Sigmoid colon (tissue), 7 donors: ENCODE data around the gene IQSEC3. TPM values are rescaled to one million over a fixed set of nuclear protein-coding genes. Genes with fewer than 3 reads are reported as not detected.

Source experiments
- DNase-seq: peaks from one replicate; pipeline ENCODE4 v3.0.0-alpha.2; 2019
- H3K27ac ChIP-seq, 4 donors: fragments of 200-600 bp; sonication (generic); one replicate each; pipeline ENCODE4 v1.5.1; 2016 to 2019; ENCODE audit warnings: mild to moderate bottlenecking in 1 of 4
- H3K27me3 ChIP-seq, 3 donors: fragments of 200-600 bp; sonication (generic); one replicate each; pipeline ENCODE4 v1.5.1; 2019; ENCODE audit warnings: mild to moderate bottlenecking in 1 of 3
- H3K36me3 ChIP-seq, 4 donors: fragments of 200-600 bp; sonication (generic); one replicate each; pipeline ENCODE4 v1.5.1; 2016 to 2019
- H3K4me1 ChIP-seq, 4 donors: fragments of 200-600 bp; sonication (generic); one replicate each; pipeline ENCODE4 v1.5.1; 2017 to 2019
- H3K4me3 ChIP-seq, 4 donors: fragments of 200-600 bp; sonication (generic); one replicate each; pipeline ENCODE4 v1.5.1; 2017 to 2019; ENCODE audit warnings: mild to moderate bottlenecking in 2 of 4, moderate library complexity in 1 of 4
- H3K9me3 ChIP-seq, 4 donors: fragments of 200-600 bp in 3 of 4; sonication (generic) in 3 of 4; one replicate each; pipeline versions ENCODE4 v1.5.1 to v1.6.1; 2013 to 2019
- EP300 ChIP-seq, 4 donors: sonication (generic); formaldehyde crosslinking; IDR thresholded peaks; one replicate each; pipeline ENCODE4 v1.6.1; 2017; ENCODE audit warnings: antibody characterized with exemption in 4 of 4
- POLR2A ChIP-seq, 2 donors: fragments of 450-650 bp; IDR thresholded peaks; one replicate each; pipeline ENCODE4 v1.6.1; 2016; ENCODE audit warnings: antibody characterized with exemption in 2 of 2, mild to moderate bottlenecking in 2 of 2, moderate library complexity in 2 of 2
- POLR2AphosphoS5 ChIP-seq, 4 donors: sonication (generic); formaldehyde crosslinking; IDR thresholded peaks; one replicate each; pipeline ENCODE4 v1.6.1; 2017; ENCODE audit warnings: antibody characterized with exemption in 4 of 4
- WGBS, 2 donors: extraction: QIAGEN DNeasy Blood & Tissue Kit; methylation state at CpG; one replicate each; pipeline ENCODE4 v1.1.7; 2013; 5-methylcytosine and 5-hydroxymethylcytosine counted together
- intact Hi-C: fragments of 100-400 bp; cut with DNase I; formaldehyde crosslinking; loops from one replicate; pipeline ENCODE4 v1.15.1; 2023
- polyA plus RNA-seq, 3 donors: library from polyadenylated mRNA; stranded (reverse); fragments of 200-250 nt; gene quantifications; one replicate each; pipeline ENCODE4 v1.2.3, GENCODE V29; 2013
- total RNA-seq, 4 donors: library from RNA; depleted of rRNA; stranded (reverse); fragments of >200 nt; gene quantifications; one replicate each; pipeline ENCODE4 v1.1.0, GENCODE V29; 2016
- TF ChIP-seq, protein P1 (sequence below), 4 experiments: fragments of 450-650 bp in 3 of 4; fragments of 200-600 bp in 1 of 4; IDR thresholded peaks; one replicate each; pipeline ENCODE4 v1.5.1; 2016 to 2019; ENCODE audit warnings: antibody characterized with exemption in 4 of 4, mild to moderate bottlenecking in 3 of 4, moderate library complexity in 2 of 4
- donor health status: healthy with polysubstance abuse.
- donor health status: Bipolar disorder and iron deficiency.
- donor health status: healthy.

The IQSEC3 gene
- total and polyA plus RNA-seq, 7 donors = under 0.01 to 2.2 (median 0.54) TPM; not detected in 1

DNA sequence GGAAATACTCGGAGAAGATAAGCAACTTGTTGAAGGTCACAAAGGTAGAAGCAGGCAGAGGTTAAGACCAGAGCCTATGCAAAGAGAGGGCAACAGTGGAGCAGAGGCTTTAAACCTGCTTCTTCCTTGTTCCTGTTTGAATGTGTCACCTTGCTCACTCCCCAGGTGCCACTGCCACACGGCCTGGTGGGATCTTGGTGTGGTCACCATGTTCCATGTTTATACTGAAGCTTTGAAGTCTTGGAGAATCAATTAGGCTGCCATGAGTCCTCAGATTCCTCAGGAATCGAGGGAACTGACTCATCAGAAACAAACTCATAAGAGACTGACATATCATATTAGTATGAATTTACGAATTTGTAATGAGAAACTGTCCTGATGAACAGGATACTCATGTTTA is 46.8 kb downstream of the IQSEC3 start:
- Histone ChIP-seq H3K36me3 (no peaks in the 10 kb centered on the region), H3K9me3 (no peaks in the 10 kb centered on the region), H3K4me1 (no peaks in the 10 kb centered on the region), H3K4me3 (no peak overlapping the region), H3K27ac (no peak overlapping the region), H3K27me3 (peaks cover 0 to 39% (median 4%) of the 10 kb centered on the region in 3 donors)
- intact Hi-C loops = no loop called here
- WGBS, 2 donors = 57 to 76% methylated on average over 4 of the region's 4 CpGs
- TF ChIP-seq, protein P1, sequence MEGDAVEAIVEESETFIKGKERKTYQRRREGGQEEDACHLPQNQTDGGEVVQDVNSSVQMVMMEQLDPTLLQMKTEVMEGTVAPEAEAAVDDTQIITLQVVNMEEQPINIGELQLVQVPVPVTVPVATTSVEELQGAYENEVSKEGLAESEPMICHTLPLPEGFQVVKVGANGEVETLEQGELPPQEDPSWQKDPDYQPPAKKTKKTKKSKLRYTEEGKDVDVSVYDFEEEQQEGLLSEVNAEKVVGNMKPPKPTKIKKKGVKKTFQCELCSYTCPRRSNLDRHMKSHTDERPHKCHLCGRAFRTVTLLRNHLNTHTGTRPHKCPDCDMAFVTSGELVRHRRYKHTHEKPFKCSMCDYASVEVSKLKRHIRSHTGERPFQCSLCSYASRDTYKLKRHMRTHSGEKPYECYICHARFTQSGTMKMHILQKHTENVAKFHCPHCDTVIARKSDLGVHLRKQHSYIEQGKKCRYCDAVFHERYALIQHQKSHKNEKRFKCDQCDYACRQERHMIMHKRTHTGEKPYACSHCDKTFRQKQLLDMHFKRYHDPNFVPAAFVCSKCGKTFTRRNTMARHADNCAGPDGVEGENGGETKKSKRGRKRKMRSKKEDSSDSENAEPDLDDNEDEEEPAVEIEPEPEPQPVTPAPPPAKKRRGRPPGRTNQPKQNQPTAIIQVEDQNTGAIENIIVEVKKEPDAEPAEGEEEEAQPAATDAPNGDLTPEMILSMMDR (IDR thresholded peaks at IDR 0.05) = no peak
- DNase-seq = peak; percentile 5

GRCh38 chr12:114626-115211 is 48.2 kb downstream of the IQSEC3 start:
- no peaks in the 10 kb centered on the region for H3K4me1 ChIP-seq
- H3K27me3 ChIP-seq = peaks cover 0 to 36% (median 4%) of the 10 kb centered on the region in 3 donors
- intact Hi-C loops = no loop called here
- TF ChIP-seq POLR2AphosphoS5 (IDR thresholded peaks at IDR 0.05) (no peak), POLR2A (IDR thresholded peaks at IDR 0.05) (no peak), EP300 (IDR thresholded peaks at IDR 0.05) (no peak)
- TF ChIP-seq, protein P1 (IDR thresholded peaks at IDR 0.05) = no peak
- no peaks in the 10 kb centered on the region for H3K36me3 ChIP-seq
- WGBS, 2 donors = 84 to 87% methylated on average over 4 of the region's 4 CpGs
- H3K4me3 ChIP-seq = no peak overlapping the region
- H3K27ac ChIP-seq = no peak overlapping the region
- no peak for DNase-seq
- no peaks in the 10 kb centered on the region for H3K9me3 ChIP-seq

DNA sequence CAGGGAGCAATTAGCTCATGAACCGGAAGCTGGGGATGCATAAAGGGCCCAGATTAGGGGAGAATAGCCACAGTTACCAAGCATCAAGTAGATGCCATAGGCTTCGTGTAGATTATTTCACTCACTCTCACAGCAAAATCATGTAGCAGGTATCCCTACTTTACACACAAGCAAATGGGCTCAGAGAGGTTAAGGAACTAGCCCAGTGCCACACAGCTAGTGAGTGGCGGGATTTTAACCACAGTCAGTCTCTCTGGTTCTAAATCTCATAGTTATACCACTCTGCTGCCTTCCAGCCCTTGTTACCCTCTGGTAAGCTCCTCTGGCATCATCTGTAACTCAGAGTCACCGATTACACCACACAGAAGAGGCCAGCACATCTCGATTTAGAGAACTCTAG is 49.0 kb downstream of the IQSEC3 start:
- DNase-seq = no peak
- intact Hi-C loops = no loop called here
- no peak overlapping the region for H3K4me3 ChIP-seq
- 80 to 86% methylated on average over 5 of the region's 5 CpGs for WGBS, 2 donors
- peaks cover 0 to 32% (median 4%) of the 10 kb centered on the region in 3 donors for H3K27me3 ChIP-seq
- H3K4me1 ChIP-seq = no peaks in the 10 kb centered on the region
- no peaks in the 10 kb centered on the region for H3K9me3 ChIP-seq
- no peak for TF ChIP-seq EP300 (IDR thresholded peaks at IDR 0.05)
- TF ChIP-seq POLR2AphosphoS5 (IDR thresholded peaks at IDR 0.05) = no peak
- TF ChIP-seq, protein P1 (IDR thresholded peaks at IDR 0.05) = no peak
- TF ChIP-seq POLR2A (IDR thresholded peaks at IDR 0.05) = no peak
- H3K27ac ChIP-seq = no peak overlapping the region
- no peaks in the 10 kb centered on the region for H3K36me3 ChIP-seq

GRCh38 chr12:115960-116915 is 49.7 kb downstream of the IQSEC3 start:
- DNase-seq = no peak
- intact Hi-C loops = no loop called here
- no peaks in the 10 kb centered on the region for H3K4me1 ChIP-seq
- H3K27ac ChIP-seq = no peak overlapping the region
- no peaks in the 10 kb centered on the region for H3K9me3 ChIP-seq
- WGBS, 2 donors = 82 to 86% methylated on average over 19 of the region's 19 CpGs
- H3K36me3 ChIP-seq = no peaks in the 10 kb centered on the region
- peaks cover 0 to 32% (median 4%) of the 10 kb centered on the region in 3 donors for H3K27me3 ChIP-seq
- TF ChIP-seq POLR2AphosphoS5 (IDR thresholded peaks at IDR 0.05) (no peak), POLR2A (IDR thresholded peaks at IDR 0.05) (no peak), EP300 (IDR thresholded peaks at IDR 0.05) (no peak)
- TF ChIP-seq, protein P1 (IDR thresholded peaks at IDR 0.05) = no peak
- H3K4me3 ChIP-seq = no peak overlapping the region
